Hepatocyte (in vitro differentiated cells): ENCODE results near the gene REXO1. TPM values are rescaled to one million over a fixed set of nuclear protein-coding genes. Genes with fewer than 3 reads are reported as not detected.

Experiments used
- DNase-seq: peaks from one replicate; pipeline ENCODE4 v3.0.0-alpha.2; 2016; ENCODE audit warnings: low spot score
- H2AFZ ChIP-seq: fragments of 200-600 bp; sonication (generic); 2 replicates; pipeline ENCODE4 v1.6.0; 2016; ENCODE audit warnings: antibody characterized with exemption, mild to moderate bottlenecking
- H3K27ac ChIP-seq: fragments of 200-600 bp; sonication (generic); 2 replicates; pipeline ENCODE4 v1.5.1; 2016; ENCODE audit warnings: mild to moderate bottlenecking
- H3K27me3 ChIP-seq: fragments of 200-600 bp; sonication (generic); 2 replicates; pipeline ENCODE4 v1.6.1; 2016
- H3K36me3 ChIP-seq: fragments of 200-600 bp; sonication (generic); replicated peaks from 2 replicates; pipeline ENCODE4 v1.5.1; 2016; ENCODE audit warnings: low read depth; ENCODE audit not compliant: insufficient read depth
- H3K4me1 ChIP-seq: fragments of 200-600 bp; sonication (generic); 2 replicates; pipeline ENCODE4 v1.5.1; 2016; ENCODE audit warnings: mild to moderate bottlenecking, moderate library complexity; ENCODE audit not compliant: insufficient read depth
- H3K4me2 ChIP-seq: fragments of 200-600 bp; sonication (generic); 2 replicates; pipeline ENCODE4 v1.6.0; 2016
- H3K4me3 ChIP-seq: fragments of 200-600 bp; sonication (generic); 2 replicates; pipeline ENCODE4 v1.5.1; 2016; ENCODE audit warnings: mild to moderate bottlenecking
- H3K79me2 ChIP-seq: fragments of 200-600 bp; sonication (generic); 2 replicates; pipeline ENCODE4 v1.6.0; 2017; ENCODE audit warnings: mild to moderate bottlenecking
- H3K9me2 ChIP-seq: fragments of 200-600 bp; sonication (generic); replicated peaks from 2 replicates; pipeline ENCODE4 v1.6.0; 2017; ENCODE audit warnings: mild to moderate bottlenecking; ENCODE audit not compliant: insufficient read depth
- H3K9me3 ChIP-seq: fragments of 200-600 bp; sonication (generic); 2 replicates; pipeline ENCODE4 v1.5.1; 2016; ENCODE audit warnings: low read depth, mild to moderate bottlenecking
- H4K20me1 ChIP-seq: fragments of 200-600 bp; sonication (generic); 2 replicates; pipeline ENCODE4 v1.6.0; 2016; ENCODE audit warnings: mild to moderate bottlenecking; ENCODE audit not compliant: insufficient read depth, poor library complexity, severe bottlenecking
- CTCF ChIP-seq: fragments of 200-600 bp; sonication (generic); IDR thresholded peaks from 2 replicates; pipeline ENCODE4 v1.5.1; 2016; ENCODE audit warnings: antibody characterized with exemption, mild to moderate bottlenecking; ENCODE audit not compliant: poor library complexity
- EZH2 ChIP-seq: fragments of 200-600 bp; sonication (generic); IDR thresholded peaks from 2 replicates; pipeline ENCODE4 v1.6.1; 2016; ENCODE audit warnings: antibody characterized with exemption, mild to moderate bottlenecking, borderline replicate concordance
- EZH2phosphoT487 ChIP-seq: fragments of 200-600 bp; sonication (generic); IDR thresholded peaks from one replicate; pipeline ENCODE4 v1.6.1; 2018; ENCODE audit warnings: antibody characterized with exemption, mild to moderate bottlenecking, low read depth, moderate library complexity; ENCODE audit not compliant: unreplicated experiment, severe bottlenecking
- WGBS: methylation state at CpG from one replicate; pipeline ENCODE4 v1.1.6; 2016; ENCODE audit warnings: low lambda C conversion rate; ENCODE audit errors: missing lambda C conversion rate; 5-methylcytosine and 5-hydroxymethylcytosine counted together
- polyA plus RNA-seq: library from polyadenylated mRNA; unstranded; fragments of >200 nt; fragmentation: Nextera tagmentation; extraction: Ambion mirVana; gene quantifications from 2 replicates; pipeline ENCODE4 v1.2.1, GENCODE V29; 2016
- total RNA-seq: library from RNA; depleted of rRNA; stranded (reverse); fragments of >200 nt; gene quantifications from 2 replicates; pipeline ENCODE4 v1.2.3, GENCODE V29; 2014

The REXO1 gene
- total and polyA plus RNA-seq, 2 experiments from 2014 or later = 13.4 to 22.8 TPM

GRCh38 chr19:1884719-1885334, 36.5 kb upstream of the REXO1 start:
- 3% methylated on average over 36 of the region's 56 CpGs for WGBS
- Histone ChIP-seq H2AFZ (no peak overlapping the region), H3K27me3 (no peaks in the 10 kb centered on the region)

GRCh38 chr19:1884291-1884718, 36.0 kb upstream of the REXO1 start:
- Histone ChIP-seq H3K4me1 (peaks cover 22% of the 10 kb centered on the region), H2AFZ (no peak overlapping the region), H3K79me2 (peaks cover 43% of the 10 kb centered on the region), H3K36me3 (no peaks in the 10 kb centered on the region), H3K27me3 (no peaks in the 10 kb centered on the region), H3K4me2 (peak overlapping the region; percentile 99), H3K27ac (peak overlapping the region; percentile 80), H4K20me1 (peaks cover 32% of the 10 kb centered on the region), H3K9me2 (no peaks in the 10 kb centered on the region), H3K9me3 (no peaks in the 10 kb centered on the region), H3K4me3 (peak overlapping the region; percentile 97)
- 14% methylated on average over 11 of the region's 11 CpGs for WGBS
- DNase-seq = no peak
- TF ChIP-seq EZH2phosphoT487 (no peak), CTCF (no peak), EZH2 (no peak)

More at GRCh38 chr19:1884719-1885334, 36.5 kb upstream of the REXO1 start:
- TF ChIP-seq EZH2 (no peak), CTCF (no peak), EZH2phosphoT487 (no peak)
- H3K36me3 ChIP-seq = no peaks in the 10 kb centered on the region
- no peaks in the 10 kb centered on the region for H3K9me3 ChIP-seq
- peaks cover 32% of the 10 kb centered on the region for H4K20me1 ChIP-seq
- no peaks in the 10 kb centered on the region for H3K9me2 ChIP-seq
- DNase-seq = no peak
- peak overlapping the region; percentile 97 for H3K4me3 ChIP-seq
- peak overlapping the region; percentile 80 for H3K27ac ChIP-seq
- peaks cover 22% of the 10 kb centered on the region for H3K4me1 ChIP-seq
- peak overlapping the region; percentile 99 for H3K4me2 ChIP-seq
- H3K79me2 ChIP-seq = peaks cover 43% of the 10 kb centered on the region

- Histone ChIP-seq H3K79me2 (peaks cover 43% of the 10 kb centered on the region), H3K36me3 (no peaks in the 10 kb centered on the region), H3K9me3 (no peaks in the 10 kb centered on the region), H3K27ac (no peak overlapping the region), H3K27me3 (no peaks in the 10 kb centered on the region), H2AFZ (no peak overlapping the region), H4K20me1 (peaks cover 32% of the 10 kb centered on the region), H3K4me1 (peaks cover 22% of the 10 kb centered on the region), H3K9me2 (no peaks in the 10 kb centered on the region), H3K4me2 (peak overlapping the region; percentile 99), H3K4me3 (peak overlapping the region; percentile 97)
- WGBS = 62% methylated on average over 8 of the region's 8 CpGs
- DNase-seq = no peak
- TF ChIP-seq EZH2phosphoT487 (no peak), CTCF (no peak), EZH2 (no peak)
Measured at GRCh38 chr19:1883784-1884183, 35.5 kb upstream of the REXO1 start.
